Iris pigment epithelial cell (primary cell): ENCODE results near the gene NDUFAF2.
"Not testable (repeated sequence)": the region's sequence is repeated elsewhere in the genome, so short reads cannot be mapped to it uniquely, and the experiment has no call there.

ENCODE experiments used
- DNase-seq: peaks from one replicate; pipeline ENCODE4 v3.0.0-alpha.2; 2011; ENCODE audit warnings: low read depth

Gene NDUFAF2

GRCh38 chr5:61050292-61050691, 105.3 kb downstream of the NDUFAF2 start:
- no peak for DNase-seq

- DNase-seq = peak; percentile 73
Observed at GRCh38 chr5:61051267-61051666, 106.3 kb downstream of the NDUFAF2 start.

- DNase-seq = peak; percentile 91
Observed at GRCh38 chr5:61052882-61053281, 107.9 kb downstream of the NDUFAF2 start.

- peak; percentile 53 for DNase-seq
Observed at GRCh38 chr5:61053937-61054336, 108.9 kb downstream of the NDUFAF2 start.

- peak; percentile 68 for DNase-seq
Observed at GRCh38 chr5:61055434-61056006, 110.5 kb downstream of the NDUFAF2 start.

GRCh38 chr5:61059499-61059898, 114.5 kb downstream of the NDUFAF2 start:
- no peak for DNase-seq

GRCh38 chr5:61069150-61069549, 124.1 kb downstream of the NDUFAF2 start:
- no peak for DNase-seq

GRCh38 chr5:61071526-61071925, 126.5 kb downstream of the NDUFAF2 start:
- no peak for DNase-seq

- no peak for DNase-seq
Observed at GRCh38 chr5:61076626-61077025, 131.6 kb downstream of the NDUFAF2 start.

- DNase-seq = no peak
Observed at GRCh38 chr5:61081741-61082140, 136.7 kb downstream of the NDUFAF2 start.

- DNase-seq = peak; percentile 28
Observed at GRCh38 chr5:61082516-61083280, 137.7 kb downstream of the NDUFAF2 start.

- DNase-seq = no peak
Observed at GRCh38 chr5:61084658-61085057, 139.7 kb downstream of the NDUFAF2 start.

GRCh38 chr5:61085885-61086284, 140.9 kb downstream of the NDUFAF2 start:
- no peak for DNase-seq

- no peak for DNase-seq
Observed at GRCh38 chr5:61087921-61088320, 142.9 kb downstream of the NDUFAF2 start.

GRCh38 chr5:61089351-61089750, 144.3 kb downstream of the NDUFAF2 start:
- peak; percentile 78 for DNase-seq

- not testable (repeated sequence) for DNase-seq
Observed at GRCh38 chr5:61093046-61093771, 148.2 kb downstream of the NDUFAF2 start.

GRCh38 chr5:61097465-61097864, 152.5 kb downstream of the NDUFAF2 start:
- no peak for DNase-seq

- DNase-seq = no peak
Observed at GRCh38 chr5:61098251-61098995, 153.4 kb downstream of the NDUFAF2 start.

GRCh38 chr5:61100437-61100836, 155.4 kb downstream of the NDUFAF2 start:
- no peak for DNase-seq

GRCh38 chr5:61114441-61114840, 169.4 kb downstream of the NDUFAF2 start:
- no peak for DNase-seq

GRCh38 chr5:61115968-61116367, 171.0 kb downstream of the NDUFAF2 start:
- DNase-seq = no peak

GRCh38 chr5:61119066-61119465, 174.1 kb downstream of the NDUFAF2 start:
- no peak for DNase-seq
